Large intestine (tissue), 3 donors: ENCODE data around the gene PRKAG2. TPM values are rescaled to one million over a fixed set of nuclear protein-coding genes. Genes with fewer than 3 reads are reported as not detected.

Source experiments
- DNase-seq, 2 donors: peaks; one replicate each; pipeline versions ENCODE4 v3.0.0 to v3.0.0-alpha.2; 2013
- H3K27ac ChIP-seq: one replicate; pipeline ENCODE4 v1.5.1; 2013; ENCODE audit warnings: low read length
- H3K27me3 ChIP-seq: 2 replicates; pipeline ENCODE4 v1.6.1; 2013; ENCODE audit warnings: low read length; ENCODE audit not compliant: control insufficient read depth, insufficient read depth
- H3K36me3 ChIP-seq: 2 replicates; pipeline ENCODE4 v1.6.1; 2013; ENCODE audit warnings: low read length; ENCODE audit not compliant: control insufficient read depth, insufficient read depth
- H3K4me1 ChIP-seq: one replicate; pipeline ENCODE4 v1.6.1; 2013; ENCODE audit warnings: low read length; ENCODE audit not compliant: control insufficient read depth, insufficient read depth
- H3K4me3 ChIP-seq: one replicate; pipeline ENCODE4 v1.5.1; 2013; ENCODE audit warnings: low read length
- H3K9me3 ChIP-seq: one replicate; pipeline ENCODE4 v1.6.1; 2013; ENCODE audit warnings: mild to moderate bottlenecking, low read depth, low read length, moderate library complexity; ENCODE audit not compliant: control insufficient read depth
- WGBS: methylation state at CpG from one replicate; pipeline ENCODE4 v1.1.5; 2013; ENCODE audit warnings: low lambda C conversion rate; ENCODE audit not compliant: insufficient coverage; 5-methylcytosine and 5-hydroxymethylcytosine counted together
- polyA plus RNA-seq: library from polyadenylated mRNA; unstranded; fragments of 120-200 nt; gene quantifications from one replicate; pipeline ENCODE4 v1.2.1, GENCODE V29; 2013

Gene PRKAG2
- polyA plus RNA-seq, 1 donor = 50.9 TPM

DNA sequence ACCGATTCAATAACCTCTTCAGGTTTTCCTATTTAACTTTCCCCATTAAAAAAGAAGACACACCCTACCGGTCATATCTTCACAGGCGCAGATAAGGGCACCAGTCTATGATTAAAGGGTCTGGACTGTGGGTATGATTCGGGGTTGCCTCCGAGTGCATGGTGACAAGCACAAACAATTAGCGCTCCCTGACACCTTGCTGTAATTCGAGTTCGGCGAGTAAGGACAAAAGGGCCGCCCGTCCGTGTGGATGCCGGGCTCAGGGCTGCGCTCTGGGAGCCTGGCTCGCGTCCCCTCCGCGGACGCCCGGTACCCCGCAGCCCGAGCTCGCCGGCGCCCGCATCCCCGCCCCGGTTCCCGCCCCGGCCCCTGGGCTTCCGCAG is 245.4 kb downstream of the PRKAG2 start:
- WGBS = no CpG with 5 or more reads among the region's 31 CpGs
- Histone ChIP-seq H3K27me3 (no peaks in the 10 kb centered on the region), H3K9me3 (no peaks in the 10 kb centered on the region), H3K36me3 (peaks cover 7% of the 10 kb centered on the region), H3K4me1 (peaks cover 6% of the 10 kb centered on the region), H3K27ac (peak overlapping the region; percentile 82), H3K4me3 (peak overlapping the region; percentile 68)
- no peak for DNase-seq

DNA sequence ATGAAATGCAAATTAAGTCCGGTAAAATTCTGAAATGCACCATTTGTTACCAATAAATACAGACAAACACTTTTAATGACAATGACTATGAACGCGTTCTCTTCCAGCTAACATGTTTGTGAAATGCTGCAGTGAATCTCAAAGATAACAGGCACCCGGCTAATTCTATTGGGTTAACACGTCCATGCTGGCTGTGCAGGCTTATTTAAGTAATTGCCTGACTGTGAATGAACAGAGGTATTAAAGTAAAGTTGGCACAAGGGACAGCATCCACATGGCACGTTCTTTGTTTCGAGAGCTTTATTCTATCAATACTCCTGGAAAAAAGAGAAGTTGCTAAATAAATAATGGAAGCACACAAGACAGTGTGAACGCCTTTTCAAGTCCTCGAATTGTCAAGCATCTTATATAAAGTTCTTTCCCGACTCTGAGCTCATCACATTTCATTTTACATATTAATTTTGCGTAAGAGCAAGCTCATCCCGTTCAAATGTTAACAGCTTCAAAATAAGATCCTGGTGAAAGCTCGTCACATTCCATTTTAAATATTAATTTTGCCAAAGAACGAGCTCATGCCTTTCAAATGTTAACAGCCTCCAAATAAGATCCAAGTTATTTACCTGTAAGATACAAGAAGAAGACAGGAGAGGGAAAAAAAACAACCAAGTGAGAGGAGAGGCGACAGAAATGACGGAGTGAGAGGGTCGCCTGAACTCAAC is 245.9 kb downstream of the PRKAG2 start:
- 11% methylated on average over 7 of the region's 17 CpGs for WGBS
- H3K36me3 ChIP-seq = peaks cover 7% of the 10 kb centered on the region
- peak overlapping the region; percentile 68 for H3K4me3 ChIP-seq
- no peaks in the 10 kb centered on the region for H3K27me3 ChIP-seq
- DNase-seq = peak in 1 of 2 donors; percentile 36
- H3K9me3 ChIP-seq = no peaks in the 10 kb centered on the region
- peak overlapping the region; percentile 82 for H3K27ac ChIP-seq
- H3K4me1 ChIP-seq = peaks cover 6% of the 10 kb centered on the region

GRCh38 chr7:151630358-151630757 is 246.6 kb downstream of the PRKAG2 start:
- H3K36me3 ChIP-seq = peaks cover 9% of the 10 kb centered on the region
- no peaks in the 10 kb centered on the region for H3K9me3 ChIP-seq
- peaks cover 6% of the 10 kb centered on the region for H3K4me1 ChIP-seq
- no peaks in the 10 kb centered on the region for H3K27me3 ChIP-seq
- no peak overlapping the region for H3K27ac ChIP-seq
- DNase-seq = no peak
- H3K4me3 ChIP-seq = no peak overlapping the region
- WGBS = 100% methylated on average over 2 of the region's 5 CpGs

GRCh38 chr7:151629713-151630272 is 247.1 kb downstream of the PRKAG2 start:
- H3K4me3 ChIP-seq = no peak overlapping the region
- WGBS = 87% methylated on average over 6 of the region's 8 CpGs
- H3K9me3 ChIP-seq = no peaks in the 10 kb centered on the region
- no peak overlapping the region for H3K27ac ChIP-seq
- no peaks in the 10 kb centered on the region for H3K27me3 ChIP-seq
- no peak for DNase-seq
- peaks cover 6% of the 10 kb centered on the region for H3K4me1 ChIP-seq
- peaks cover 13% of the 10 kb centered on the region for H3K36me3 ChIP-seq

DNA sequence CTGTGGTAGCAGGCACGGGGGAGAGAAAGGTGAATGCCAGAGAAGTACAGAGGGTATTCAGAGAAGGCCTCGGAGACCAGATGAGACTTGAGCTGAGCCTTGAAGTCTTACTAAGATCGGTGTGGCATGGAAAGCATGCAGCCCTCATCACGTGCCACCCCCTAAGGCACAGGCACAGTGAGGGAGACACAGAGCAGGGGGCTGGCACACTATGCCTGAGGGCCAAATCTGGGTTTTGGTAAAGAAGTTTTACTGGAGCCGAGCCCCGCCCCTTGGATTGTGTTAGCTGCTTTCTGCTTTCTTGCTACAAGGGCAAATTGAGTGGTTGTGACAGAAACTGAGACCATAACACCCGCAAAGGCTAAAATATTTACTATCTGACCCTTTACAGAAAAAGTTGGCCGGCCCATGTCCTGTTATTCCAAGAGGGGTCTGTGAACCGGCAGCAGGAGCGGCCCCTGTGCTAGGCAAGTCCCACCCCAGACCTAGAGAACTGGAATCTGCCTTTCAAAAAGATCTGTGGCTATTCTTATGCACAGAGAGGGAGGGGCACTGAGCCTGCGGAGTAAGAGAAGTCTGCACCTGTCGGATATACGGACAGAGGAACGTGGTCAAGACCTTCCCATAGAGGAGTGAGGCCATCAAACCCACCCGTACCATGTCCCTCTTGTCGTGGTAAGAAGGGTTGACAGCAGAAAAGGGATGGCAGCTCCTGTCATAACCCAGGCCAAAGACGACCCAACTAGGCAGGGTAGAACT is 247.9 kb downstream of the PRKAG2 start:
- Histone ChIP-seq H3K27ac (no peak overlapping the region), H3K4me3 (no peak overlapping the region), H3K27me3 (no peaks in the 10 kb centered on the region), H3K9me3 (no peaks in the 10 kb centered on the region), H3K4me1 (peaks cover 6% of the 10 kb centered on the region), H3K36me3 (peaks cover 15% of the 10 kb centered on the region)
- no peak for DNase-seq
- WGBS = no CpG with 5 or more reads among the region's 17 CpGs

DNA sequence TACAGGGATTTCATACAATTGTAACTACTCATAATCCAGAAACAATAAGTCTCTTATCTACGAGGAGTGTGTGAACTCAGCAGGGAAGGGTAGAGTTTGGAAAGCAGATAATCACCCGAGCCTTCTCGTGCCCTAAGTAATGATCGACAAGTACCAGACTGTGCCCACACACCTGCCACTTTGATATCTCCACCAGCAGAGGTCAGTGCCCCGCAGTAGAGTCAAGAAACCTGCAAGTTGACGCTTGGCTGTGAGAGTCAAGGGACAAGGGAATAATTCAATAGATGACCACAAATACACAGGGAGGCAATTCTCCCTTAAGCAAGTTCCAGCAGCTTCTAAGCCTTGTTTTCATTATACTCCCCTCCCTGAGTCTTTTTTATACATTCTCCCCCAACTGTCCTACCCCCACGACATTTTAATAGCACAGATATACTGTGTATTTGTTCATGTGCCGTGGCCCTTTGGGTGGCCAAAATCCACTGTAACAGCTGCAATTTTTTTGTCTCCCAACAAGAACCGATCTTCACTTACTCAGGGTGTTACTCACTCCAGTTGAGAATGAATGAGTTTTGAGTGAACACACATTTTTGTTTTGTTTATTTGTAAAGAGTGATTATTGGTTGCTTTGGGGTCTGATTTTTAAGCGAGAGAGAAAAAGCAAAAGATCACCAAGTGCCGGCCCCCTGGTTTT is 250.3 kb downstream of the PRKAG2 start:
- Histone ChIP-seq H3K27ac (no peak overlapping the region), H3K27me3 (no peaks in the 10 kb centered on the region), H3K4me3 (no peak overlapping the region), H3K4me1 (peaks cover 6% of the 10 kb centered on the region), H3K9me3 (no peaks in the 10 kb centered on the region), H3K36me3 (peaks cover 15% of the 10 kb centered on the region)
- WGBS = 93% methylated on average over 3 of the region's 11 CpGs
- DNase-seq = peak; percentile 35 to 43

- no peak for DNase-seq
- peaks cover 3% of the 10 kb centered on the region for H3K4me1 ChIP-seq
- no peak overlapping the region for H3K27ac ChIP-seq
- no peaks in the 10 kb centered on the region for H3K27me3 ChIP-seq
- WGBS = 94% methylated on average over 3 of the region's 9 CpGs
- H3K9me3 ChIP-seq = no peaks in the 10 kb centered on the region
- no peak overlapping the region for H3K4me3 ChIP-seq
- H3K36me3 ChIP-seq = peaks cover 15% of the 10 kb centered on the region
These were observed 251.3 kb downstream of the PRKAG2 start for GRCh38 chr7:151625606-151626005.

GRCh38 chr7:151624246-151624928 is 252.5 kb downstream of the PRKAG2 start:
- 82% methylated on average over 2 of the region's 18 CpGs for WGBS
- no peaks in the 10 kb centered on the region for H3K9me3 ChIP-seq

DNA sequence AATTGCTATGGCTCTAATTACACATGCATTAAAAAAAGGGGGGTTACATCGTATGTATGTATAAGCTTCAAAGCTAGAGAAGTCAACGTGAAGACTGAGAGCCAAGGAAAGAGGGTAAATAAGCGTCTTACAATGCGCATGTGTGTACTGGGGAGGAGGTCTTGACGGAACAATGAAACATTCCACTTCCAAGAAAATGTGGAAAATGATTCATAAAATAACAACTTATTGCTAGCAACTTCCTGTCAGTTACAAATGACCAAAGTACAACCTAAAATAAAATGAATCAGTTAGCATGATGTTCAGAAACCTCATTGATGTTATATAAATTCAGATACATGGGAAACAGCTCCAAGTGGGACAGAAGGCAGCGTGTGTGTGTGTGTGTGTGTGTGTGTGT is 253.1 kb downstream of the PRKAG2 start:
- Histone ChIP-seq H3K27me3 (no peaks in the 10 kb centered on the region), H3K27ac (no peak overlapping the region), H3K4me3 (no peak overlapping the region), H3K36me3 (peaks cover 14% of the 10 kb centered on the region), H3K4me1 (no peaks in the 10 kb centered on the region), H3K9me3 (no peaks in the 10 kb centered on the region)
- no peak for DNase-seq
- 85% methylated on average over 5 of the region's 6 CpGs for WGBS

More at GRCh38 chr7:151624246-151624928, 252.5 kb downstream of the PRKAG2 start:
- Histone ChIP-seq H3K27me3 (no peaks in the 10 kb centered on the region), H3K27ac (no peak overlapping the region), H3K4me1 (no peaks in the 10 kb centered on the region), H3K36me3 (peaks cover 15% of the 10 kb centered on the region), H3K4me3 (no peak overlapping the region)
- no peak for DNase-seq

DNA sequence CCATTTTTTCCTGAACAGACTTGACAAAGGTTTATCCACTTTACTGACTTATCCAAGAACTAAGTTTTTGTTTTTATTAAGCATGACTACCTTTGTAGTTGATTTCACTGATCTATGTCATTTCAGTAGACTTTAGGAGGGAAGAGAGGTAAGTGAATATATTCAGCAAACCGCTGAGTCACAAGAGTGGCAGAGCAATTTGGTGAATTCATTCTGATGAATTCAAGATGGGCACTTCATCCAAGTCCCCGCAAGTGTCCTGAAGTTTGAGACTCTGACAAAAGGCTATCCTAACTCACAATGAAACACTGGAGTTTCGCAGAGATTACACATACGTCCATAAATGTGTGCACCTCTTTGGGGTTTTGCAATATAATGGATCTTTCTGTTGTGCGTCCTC is 255.0 kb downstream of the PRKAG2 start:
- Histone ChIP-seq H3K4me1 (no peaks in the 10 kb centered on the region), H3K9me3 (no peaks in the 10 kb centered on the region), H3K36me3 (peaks cover 11% of the 10 kb centered on the region), H3K4me3 (no peak overlapping the region), H3K27ac (no peak overlapping the region), H3K27me3 (no peaks in the 10 kb centered on the region)
- WGBS = no CpG with 5 or more reads among the region's 5 CpGs
- DNase-seq = no peak
